Endothelial cell (in vitro differentiated cells): ENCODE data around the gene TIMELESS. TPM values are rescaled to one million over a fixed set of nuclear protein-coding genes. Genes with fewer than 3 reads are reported as not detected.
A peak's percentile ranks its signal among the peaks of the same experiment; 100 is the strongest.

Experiments used
- DNase-seq: peaks from one replicate; pipeline ENCODE4 v3.0.0; 2021; ENCODE audit warnings: low spot score
- H3K27ac Mint-ChIP-seq: one replicate; pipeline ENCODE4 v1.8.0; 2021; ENCODE audit warnings: mixed read lengths, inconsistent platforms; ENCODE audit not compliant: unreplicated experiment
- H3K27me3 Mint-ChIP-seq: one replicate; pipeline ENCODE4 v1.8.0; 2021; ENCODE audit warnings: mild to moderate bottlenecking, moderate library complexity, mixed read lengths, inconsistent platforms; ENCODE audit not compliant: unreplicated experiment
- H3K36me3 Mint-ChIP-seq: one replicate; pipeline ENCODE4 v1.8.0; 2021; ENCODE audit warnings: mild to moderate bottlenecking, low read depth, mixed read lengths, inconsistent platforms; ENCODE audit not compliant: unreplicated experiment
- H3K4me1 Mint-ChIP-seq: one replicate; pipeline ENCODE4 v1.8.0; 2021; ENCODE audit warnings: mild to moderate bottlenecking, mixed read lengths, inconsistent platforms; ENCODE audit not compliant: unreplicated experiment
- H3K4me3 Mint-ChIP-seq: one replicate; pipeline ENCODE4 v1.8.0; 2021; ENCODE audit warnings: mild to moderate bottlenecking, mixed read lengths, inconsistent platforms; ENCODE audit not compliant: unreplicated experiment
- H3K9me3 Mint-ChIP-seq: one replicate; pipeline ENCODE4 v1.8.0; 2021; ENCODE audit warnings: mixed read lengths, inconsistent platforms; ENCODE audit not compliant: unreplicated experiment
- CTCF ChIP-seq: fragments of 200-600 bp; sonication (generic); IDR thresholded peaks from one replicate; pipeline ENCODE4 v1.5.0; 2021; ENCODE audit warnings: antibody characterized with exemption; ENCODE audit not compliant: unreplicated experiment
- total RNA-seq: library from RNA; stranded (reverse); fragmentation: NEBNext Ultra II Directional; extraction: Animal tissue kit (Norgen Biotek cat#: 25700); gene quantifications from one replicate; pipeline ENCODE4 v1.2.1, GENCODE V29; 2021; ENCODE audit not compliant: unreplicated experiment

The TIMELESS gene
- total RNA-seq, 1 donor from 2014 or later, result 34.2 TPM

- peaks cover 13% of the 10 kb centered on the region for H3K4me1 Mint-ChIP-seq
- peaks cover 22% of the 10 kb centered on the region for H3K27me3 Mint-ChIP-seq
- TF ChIP-seq CTCF, result no peak
- peaks cover 4% of the 10 kb centered on the region for H3K9me3 Mint-ChIP-seq
- H3K27ac Mint-ChIP-seq, result peak overlapping the region; percentile 13
- no peak for DNase-seq
- H3K36me3 Mint-ChIP-seq, result no peaks in the 10 kb centered on the region
- H3K4me3 Mint-ChIP-seq, result no peak overlapping the region
These were observed 41.1 kb upstream of the TIMELESS start for GRCh38 chr12:56490360-56490759.

- no peaks in the 10 kb centered on the region for H3K36me3 Mint-ChIP-seq
- H3K4me3 Mint-ChIP-seq, result peak within 1 kb of the TSS; percentile 85
- no peak within 1 kb of the TSS for H3K27ac Mint-ChIP-seq
- H3K4me1 Mint-ChIP-seq, result peaks cover 13% of the 10 kb centered on the region
- peaks cover 22% of the 10 kb centered on the region for H3K27me3 Mint-ChIP-seq
- no peak for TF ChIP-seq CTCF
- peaks cover 4% of the 10 kb centered on the region for H3K9me3 Mint-ChIP-seq
- peak; percentile 45 for DNase-seq
These were observed 39.1 kb upstream of the TIMELESS start, which contains the start of gene GLS2 for GRCh38 chr12:56488041-56488955. GLS2 (minus strand) TSS chr12:56488161; CDS start chr12:56488118, 43 bp downstream.

GRCh38 chr12:56487448-56488040 is 38.3 kb upstream of the TIMELESS start:
- TF ChIP-seq CTCF, result no peak
- peak; percentile 23 for DNase-seq
- Mint-ChIP-seq H3K27me3 (peaks cover 22% of the 10 kb centered on the region), H3K9me3 (peaks cover 4% of the 10 kb centered on the region), H3K4me3 (peak overlapping the region; percentile 85), H3K27ac (no peak overlapping the region), H3K4me1 (peaks cover 13% of the 10 kb centered on the region), H3K36me3 (no peaks in the 10 kb centered on the region)

- no peak for DNase-seq
- Mint-ChIP-seq H3K27ac (no peak overlapping the region), H3K4me3 (no peak overlapping the region), H3K36me3 (no peaks in the 10 kb centered on the region), H3K27me3 (peaks cover 22% of the 10 kb centered on the region), H3K4me1 (peaks cover 13% of the 10 kb centered on the region), H3K9me3 (peaks cover 4% of the 10 kb centered on the region)
- TF ChIP-seq CTCF, result no peak
These were observed 37.5 kb upstream of the TIMELESS start for GRCh38 chr12:56486694-56487093.

- H3K36me3 Mint-ChIP-seq, result no peaks in the 10 kb centered on the region
- H3K27me3 Mint-ChIP-seq, result peaks cover 16% of the 10 kb centered on the region
- DNase-seq, result no peak
- no peak overlapping the region for H3K27ac Mint-ChIP-seq
- peaks cover 4% of the 10 kb centered on the region for H3K9me3 Mint-ChIP-seq
- TF ChIP-seq CTCF, result no peak
- no peak overlapping the region for H3K4me3 Mint-ChIP-seq
- H3K4me1 Mint-ChIP-seq, result peaks cover 13% of the 10 kb centered on the region
These were observed 35.3 kb upstream of the TIMELESS start for GRCh38 chr12:56484566-56484965.
